GM12891 (cell line): ENCODE results near the gene SMAD3.

Experiments
- DNase-seq: peaks from one replicate; pipeline ENCODE4 v3.0.0; 2011; ENCODE audit warnings: low spot score; ENCODE audit not compliant: insufficient read length
- FAIRE-seq: peaks from 2 replicates; lab custom pipeline; 2011; peaks lifted over from hg19 to GRCh38; lab: Jason Lieb, UNC
- PAX5 ChIP-seq: IDR thresholded peaks from 2 replicates; pipeline ENCODE4 v1.6.1; 2011; ENCODE audit warnings: low read length, moderate library complexity, mild to moderate bottlenecking; ENCODE audit not compliant: insufficient read depth, severe bottlenecking
- POLR2A ChIP-seq: IDR thresholded peaks from 2 replicates; pipeline ENCODE4 v1.6.1; 2011; ENCODE audit warnings: low read depth, low read length, control low read depth
- POLR2AphosphoS5 ChIP-seq: IDR thresholded peaks from 2 replicates; pipeline ENCODE4 v1.6.1; 2011; ENCODE audit warnings: low read depth, low read length, control low read depth
- POU2F2 ChIP-seq: IDR thresholded peaks from 2 replicates; pipeline ENCODE4 v1.6.1; 2011; ENCODE audit warnings: low read depth, mild to moderate bottlenecking, control low read depth, low read length, moderate library complexity
- SPI1 ChIP-seq: IDR thresholded peaks from 2 replicates; pipeline ENCODE4 v1.6.1; 2011; ENCODE audit warnings: low read depth, low read length, control low read depth
- TAF1 ChIP-seq: IDR thresholded peaks from 2 replicates; pipeline ENCODE4 v1.6.1; 2011; ENCODE audit warnings: low read depth, low read length, control low read depth

The SMAD3 gene

DNA sequence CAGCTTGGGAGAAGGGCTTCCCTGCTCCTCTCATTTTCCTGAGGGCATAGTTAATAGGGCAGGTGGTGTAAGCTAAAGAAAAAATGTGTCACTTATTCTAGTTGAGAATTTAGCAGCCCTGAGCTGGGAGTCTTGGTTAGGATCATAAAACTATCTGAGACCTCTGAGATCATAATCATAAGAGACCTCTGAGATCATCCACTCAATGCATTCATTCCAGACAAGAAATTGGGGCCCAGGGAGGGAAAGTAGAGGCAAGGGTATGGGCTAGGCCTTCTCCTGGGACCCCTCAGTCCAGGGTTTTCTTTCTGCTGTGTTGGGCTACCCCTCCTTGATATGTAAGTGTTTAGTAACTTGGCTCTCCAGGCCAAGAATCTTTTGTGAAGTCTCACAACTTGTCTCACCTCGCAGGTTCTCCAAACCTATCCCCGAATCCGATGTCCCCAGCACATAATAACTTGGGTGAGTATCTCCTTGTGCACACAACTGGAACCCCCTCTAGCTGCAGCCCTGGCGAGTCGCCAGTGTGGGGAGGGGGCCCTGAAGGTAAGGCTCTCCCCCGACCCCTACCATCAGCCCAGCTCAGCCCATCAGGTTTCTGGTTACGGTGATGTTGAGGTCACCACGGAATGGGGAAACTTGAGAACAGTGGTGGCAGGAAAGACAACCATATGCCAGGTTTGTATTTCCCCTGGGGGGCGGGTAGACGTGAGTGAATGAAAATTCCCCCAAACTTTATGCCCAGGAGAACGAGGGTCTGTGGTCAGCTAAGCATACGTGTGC lies 104.9 kb downstream of the SMAD3 start:
- no peak for DNase-seq
- no peak for TF ChIP-seq POU2F2
- no peak for TF ChIP-seq POLR2AphosphoS5
- TF ChIP-seq TAF1: no peak
- no peak for TF ChIP-seq SPI1
- no peak for TF ChIP-seq POLR2A
- no peak for TF ChIP-seq PAX5
- no peak for FAIRE-seq

DNA sequence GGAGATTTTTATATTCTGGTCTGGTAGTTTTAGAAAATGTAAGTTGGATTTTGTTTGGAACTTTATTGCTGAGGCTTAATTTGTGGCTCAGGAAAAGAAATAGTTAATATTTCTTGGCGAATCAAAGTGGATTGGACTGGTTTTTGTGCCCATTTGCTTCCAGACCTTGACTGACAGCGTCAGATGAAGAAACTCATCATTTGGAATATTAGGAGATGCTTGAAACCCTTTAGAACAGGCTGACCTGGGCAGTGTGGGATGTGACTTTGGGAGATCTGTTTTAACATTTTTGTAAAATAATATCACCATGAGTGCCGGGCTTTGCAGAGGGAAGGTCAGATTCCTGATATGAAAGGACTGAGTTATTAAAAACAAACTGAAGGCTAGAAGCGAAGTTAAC lies 106.1 kb downstream of the SMAD3 start:
- FAIRE-seq (no peak), DNase-seq (no peak)
- TF ChIP-seq POLR2AphosphoS5 (no peak), PAX5 (no peak), SPI1 (no peak), POLR2A (no peak)

DNA sequence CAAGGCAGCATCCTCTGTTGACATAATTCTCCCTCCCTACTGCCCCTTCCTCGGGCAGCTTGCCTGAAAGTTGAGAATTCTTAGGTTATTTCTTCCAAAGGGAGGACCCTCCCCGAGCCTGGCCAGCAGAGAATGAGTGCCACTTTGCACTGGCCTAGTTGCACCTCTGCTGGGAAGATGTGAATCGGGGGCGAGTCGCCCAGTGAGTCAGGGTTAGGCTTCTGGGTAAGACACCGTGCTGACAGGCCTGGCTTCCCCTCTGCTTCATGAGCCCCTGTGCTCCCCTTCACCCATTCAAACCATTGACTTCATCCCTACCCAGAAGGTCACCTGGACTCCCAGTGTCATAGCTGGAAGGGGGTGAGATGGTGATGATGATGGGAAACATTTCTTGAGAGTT lies 106.8 kb downstream of the SMAD3 start:
- FAIRE-seq (no peak), DNase-seq (no peak)
- no peak for TF ChIP-seq TAF1
- no peak for TF ChIP-seq POLR2A
- TF ChIP-seq POU2F2: no peak
- no peak for TF ChIP-seq PAX5
- no peak for TF ChIP-seq POLR2AphosphoS5

DNA sequence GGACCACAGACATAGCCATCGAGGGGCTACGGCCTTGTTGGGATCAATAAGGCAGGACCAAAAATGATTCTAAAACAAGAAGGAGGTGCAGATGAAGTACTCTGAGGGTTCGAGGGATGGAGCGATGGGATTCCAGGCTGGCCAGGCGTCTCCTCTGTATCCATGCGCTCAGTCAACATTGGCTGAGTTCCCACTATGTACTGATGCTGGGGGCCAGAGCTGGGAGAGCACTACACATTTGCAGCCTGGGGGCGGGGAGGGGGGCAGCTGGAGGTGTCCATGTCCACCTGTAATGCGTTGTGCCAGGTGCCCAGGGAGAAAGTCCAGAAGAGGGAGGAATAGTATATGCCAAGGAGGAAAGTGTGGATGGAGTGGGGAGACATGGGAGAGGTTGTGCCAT lies 107.6 kb downstream of the SMAD3 start:
- DNase-seq: no peak
- FAIRE-seq: no peak
- TF ChIP-seq POLR2A: no peak
- TF ChIP-seq PAX5: no peak
- TF ChIP-seq SPI1: no peak
- TF ChIP-seq TAF1: no peak
- no peak for TF ChIP-seq POU2F2
- TF ChIP-seq POLR2AphosphoS5: no peak

DNA sequence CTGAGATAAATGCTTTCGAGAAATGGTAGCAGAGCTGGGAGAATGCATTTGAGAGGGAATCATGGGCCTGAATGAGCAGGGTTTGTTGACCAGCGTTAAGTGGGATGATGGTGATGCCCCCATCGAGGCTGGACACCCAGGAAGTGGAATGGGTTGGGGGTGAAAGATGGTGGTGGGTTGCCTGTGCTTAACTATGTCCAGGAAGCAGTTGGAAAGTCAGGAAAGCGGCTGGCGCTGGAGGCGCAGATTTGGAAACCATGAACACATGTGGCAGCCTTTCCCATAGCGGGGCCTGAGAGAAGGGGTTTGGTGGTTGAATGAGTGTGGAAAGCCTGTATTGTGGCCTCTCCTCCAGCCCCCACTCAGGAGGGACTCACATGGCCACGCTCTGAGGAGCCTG lies 108.4 kb downstream of the SMAD3 start:
- TF ChIP-seq SPI1: no peak
- no peak for TF ChIP-seq POU2F2
- no peak for TF ChIP-seq TAF1
- no peak for TF ChIP-seq POLR2AphosphoS5
- TF ChIP-seq PAX5: no peak
- no peak for TF ChIP-seq POLR2A
- FAIRE-seq (no peak), DNase-seq (no peak)

DNA sequence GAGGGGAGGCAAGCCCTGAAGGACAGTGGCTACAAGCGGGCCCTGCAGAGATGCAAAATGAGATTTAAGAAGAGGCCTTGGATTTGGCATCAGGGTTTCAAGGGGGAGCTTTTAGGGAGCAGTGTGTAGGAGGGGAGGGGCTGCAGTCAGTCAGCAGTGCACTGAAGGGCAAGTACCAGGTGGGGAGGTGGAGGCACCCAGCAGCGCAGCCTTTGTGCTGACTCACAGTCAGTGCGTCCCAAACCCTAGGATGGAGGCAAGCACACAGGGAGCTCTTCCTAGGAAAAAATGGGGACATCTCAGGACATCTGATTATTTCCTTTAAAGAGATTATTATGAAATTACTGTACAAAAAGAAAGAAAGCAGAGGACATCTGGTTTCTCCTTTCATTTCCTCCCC lies 109.0 kb downstream of the SMAD3 start:
- FAIRE-seq (no peak), DNase-seq (no peak)
- 0 out of 2 replicates have a peak, but pooled peaks have one; percentile 14 for TF ChIP-seq SPI1
- TF ChIP-seq TAF1: no peak

DNA sequence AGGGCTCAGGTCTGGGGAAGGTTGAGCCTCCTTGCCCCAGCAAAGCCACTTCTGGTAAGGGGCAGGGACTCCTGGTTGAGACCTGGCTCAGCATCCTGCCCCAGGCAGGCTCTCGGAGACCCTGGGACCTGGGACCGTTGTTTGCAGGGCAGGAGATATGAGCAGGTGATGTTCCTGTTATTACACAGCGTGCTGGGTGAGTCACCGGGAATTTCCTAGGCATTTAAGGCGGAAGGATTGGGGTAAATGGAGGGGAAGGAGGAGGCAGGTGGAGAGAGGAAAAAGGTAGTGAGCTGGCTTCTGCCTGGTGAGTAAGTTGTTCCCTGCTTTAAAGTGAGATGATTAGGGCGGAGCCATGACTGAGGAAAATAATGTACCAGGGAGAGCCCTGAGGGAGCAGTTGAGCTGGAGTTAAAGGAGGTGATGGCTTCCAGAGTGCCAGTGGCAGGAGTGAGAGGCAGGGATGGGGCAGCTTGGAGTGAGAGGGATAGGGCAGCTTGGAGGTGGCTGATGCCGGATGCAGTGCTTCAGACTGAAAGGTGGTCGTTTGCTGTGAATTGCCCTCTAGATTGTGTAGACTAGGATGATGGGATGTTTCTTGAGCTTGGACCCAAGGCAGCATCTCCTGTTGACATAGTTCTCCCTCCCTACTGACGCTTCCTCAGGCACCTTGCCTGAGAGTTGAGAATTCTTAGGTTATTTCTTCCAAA lies 109.6 kb downstream of the SMAD3 start:
- FAIRE-seq (no peak), DNase-seq (no peak)
- no peak for TF ChIP-seq PAX5
- no peak for TF ChIP-seq POU2F2
- no peak for TF ChIP-seq POLR2A
- no peak for TF ChIP-seq SPI1
- no peak for TF ChIP-seq POLR2AphosphoS5
- TF ChIP-seq TAF1: no peak

DNA sequence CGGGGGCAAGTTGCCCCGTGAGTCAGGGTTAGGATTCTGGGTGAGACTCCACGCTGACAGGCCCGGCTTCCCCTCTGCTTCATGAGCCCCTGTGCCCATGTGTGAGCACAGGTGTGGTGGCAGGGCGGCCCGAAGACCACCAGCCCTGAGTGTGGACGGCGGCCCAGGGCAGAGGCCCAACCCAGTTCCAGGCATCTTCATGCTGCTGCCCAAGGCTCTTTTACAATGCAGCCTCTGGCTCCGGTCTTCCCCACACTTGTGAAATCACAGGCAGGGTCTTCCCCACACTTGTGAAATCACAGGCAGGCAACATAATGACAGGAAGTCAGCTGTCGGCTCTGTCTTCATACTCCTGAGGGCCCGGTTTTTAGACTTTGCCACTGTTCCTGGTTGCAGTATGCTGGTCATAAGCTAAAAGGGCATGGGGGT lies 110.3 kb downstream of the SMAD3 start:
- DNase-seq (no peak), FAIRE-seq (no peak)
- TF ChIP-seq POLR2AphosphoS5: no peak
- TF ChIP-seq SPI1: peak; percentile 35; the same call in 1 of the 2 replicates

DNA sequence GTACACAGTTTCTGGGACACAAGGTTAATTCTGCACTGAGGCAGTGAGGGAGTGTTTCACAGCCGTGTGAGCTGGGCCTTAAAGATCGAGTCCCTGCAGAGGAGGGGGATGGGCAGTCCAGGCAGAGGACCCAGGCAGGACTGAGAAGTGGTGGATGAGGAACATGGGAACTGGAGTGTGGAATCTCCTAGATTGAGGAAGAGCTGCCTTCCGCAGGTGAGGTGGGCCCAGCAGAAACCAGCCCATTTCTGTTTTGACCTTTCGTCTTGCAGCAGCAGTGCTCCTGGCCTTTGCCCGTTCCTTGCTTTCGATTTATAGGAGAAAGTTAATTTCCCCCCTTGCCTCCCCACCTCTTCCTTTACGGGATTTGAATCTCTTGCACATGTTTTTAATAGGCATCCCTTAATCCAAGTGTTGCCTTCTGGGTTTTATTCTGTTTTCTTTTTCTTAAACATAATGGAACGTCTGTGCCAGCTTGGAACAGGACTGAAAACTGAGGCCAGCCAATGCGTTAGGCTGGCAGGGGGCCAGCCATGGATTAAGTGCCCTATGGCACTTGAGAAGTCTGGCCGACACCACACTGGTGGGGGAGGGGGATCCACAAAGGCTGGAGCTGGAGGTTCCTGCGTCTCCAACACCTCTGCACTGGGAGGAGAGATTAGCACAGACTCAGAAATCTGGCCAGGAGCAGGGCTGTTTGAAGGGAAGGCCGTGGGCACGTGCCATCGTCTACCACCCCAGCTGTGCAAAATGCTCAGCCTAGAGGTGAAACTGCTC lies 111.0 kb downstream of the SMAD3 start:
- FAIRE-seq: no peak
- no peak for TF ChIP-seq POLR2AphosphoS5
- no peak for TF ChIP-seq SPI1
- TF ChIP-seq TAF1: no peak
- TF ChIP-seq POU2F2: no peak
- TF ChIP-seq PAX5: no peak
- TF ChIP-seq POLR2A: no peak
- no peak for DNase-seq
